Right lobe of liver (tissue), 6 donors: ENCODE measurements around the gene FOXP1. TPM values are rescaled to one million over a fixed set of nuclear protein-coding genes. Genes with fewer than 3 reads are reported as not detected.

ENCODE experiments used
- ATAC-seq, 4 donors: fragments of 200-7000 bp; cut with Tn5 transposase; one replicate each; pipeline ENCODE4 v1.9.1; 2020; ENCODE audit warnings: mild to moderate bottlenecking in 4 of 4, moderate library complexity in 4 of 4
- DNase-seq, 3 donors: peaks; one replicate each; pipeline ENCODE4 v3.0.0-alpha.2; 2020
- H3K27ac ChIP-seq, 3 donors: fragments of 200-600 bp; one replicate each; pipeline ENCODE4 v1.8.0; 2022
- H3K27me3 ChIP-seq, 2 donors: fragments of 200-600 bp; one replicate each; pipeline ENCODE4 v1.8.0; 2022
- H3K36me3 ChIP-seq, 4 donors: fragments of 200-600 bp; sonication (generic) in 1 of 4; one replicate each; pipeline versions ENCODE4 v1.5.1 to v1.8.0; 2017 to 2022; ENCODE audit warnings: control low read depth in 1 of 4
- H3K4me1 ChIP-seq, 4 donors: fragments of 200-600 bp; sonication (generic) in 1 of 4; one replicate each; pipeline versions ENCODE4 v1.5.1 to v1.8.0; 2017 to 2022; ENCODE audit warnings: control low read depth in 1 of 4
- H3K4me3 ChIP-seq, 3 donors: fragments of 200-600 bp; one replicate each; pipeline ENCODE4 v1.8.0; 2022
- H3K9me3 ChIP-seq, 4 donors: fragments of 200-600 bp; sonication (generic) in 1 of 4; one replicate each; pipeline versions ENCODE4 v1.5.1 to v1.8.0; 2017 to 2022; ENCODE audit warnings: control low read depth in 1 of 4
- CTCF ChIP-seq, 4 donors: fragments of 200-600 bp in 3 of 4; fragments of 450-650 bp in 1 of 4; IDR thresholded peaks; one replicate each; pipeline versions ENCODE4 v1.5.1 to v1.8.0; 2016 to 2022; ENCODE audit warnings: antibody characterized with exemption in 4 of 4, mild to moderate bottlenecking in 2 of 4
- POLR2A ChIP-seq: fragments of 450-650 bp; IDR thresholded peaks from one replicate; pipeline ENCODE4 v1.6.1; 2017; ENCODE audit warnings: antibody characterized with exemption, mild to moderate bottlenecking
- WGBS: methylation state at CpG from one replicate; pipeline ENCODE4 v1.1.6; 2018; ENCODE audit warnings: low coverage, low lambda C conversion rate; ENCODE audit not compliant: insufficient coverage; ENCODE audit errors: missing lambda C conversion rate; 5-methylcytosine and 5-hydroxymethylcytosine counted together
- intact Hi-C, 2 donors: fragments of 100-400 bp; cut with DNase I; formaldehyde crosslinking; loops; one replicate each; pipeline versions ENCODE4 v1.11.2 to v1.14.1; 2022
- total RNA-seq, 6 experiments: library from RNA; depleted of rRNA in 2 of 6; stranded (reverse); fragments of >200 nt in 2 of 6; fragmentation: NEBNext Ultra II Directional in 3 of 6; extraction: Animal tissue kit (Norgen Biotek cat#: 25700) in 3 of 6; gene quantifications; one replicate each; pipeline versions ENCODE4 v1.1.0 to v1.2.4, GENCODE V29; 2016 to 2023
- donor health status: DM: no; HTN: yes; CAD: no.
- donor health status: DM: no; HTN: no; CAD: no.
- donor health status: DM: no; HTN: no; CAD: no.
- donor health status: DM: no; HTN: yes; CAD: no.
- donor health status: DM: no; HTN: yes; CAD: no.

FOXP1 gene
- total RNA-seq, 6 experiments from 2014 or later = 26.7 to 47.7 (median 35.2) TPM

DNA sequence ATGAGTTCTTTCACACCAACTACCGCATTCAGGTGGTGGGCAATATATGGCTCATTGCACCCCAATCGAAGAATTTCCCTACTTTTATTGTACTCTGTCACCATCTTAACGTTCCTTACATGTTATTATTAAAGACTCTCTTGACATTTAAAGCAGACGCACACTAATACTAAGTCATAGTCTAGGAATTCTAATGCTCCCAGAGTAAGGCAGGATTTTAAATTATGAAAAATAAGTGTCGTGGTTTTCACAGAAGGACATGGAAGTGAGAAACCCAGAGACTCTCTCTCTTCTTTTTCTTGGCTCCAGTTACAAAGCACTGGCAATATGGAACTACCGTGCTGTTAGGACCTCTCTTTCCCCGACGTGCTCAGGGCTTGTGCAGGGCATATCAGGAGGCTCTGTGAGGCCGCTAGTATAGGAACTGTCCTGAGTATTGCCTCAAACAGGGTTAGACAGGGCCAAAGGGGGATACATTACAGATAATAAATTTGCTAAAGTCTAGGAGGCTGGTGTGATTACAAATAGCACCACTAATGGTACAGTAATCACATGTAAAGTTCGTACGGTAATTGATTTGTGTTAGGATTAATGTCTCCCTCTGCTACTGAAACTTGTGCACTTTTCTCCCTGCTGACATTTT is 590.8 kb downstream of the FOXP1 start:
- TF ChIP-seq POLR2A (no peak), CTCF (IDR thresholded peaks at IDR 0.05) (no peak)
- H3K27ac ChIP-seq = no peak overlapping the region
- H3K36me3 ChIP-seq = peaks cover 0 to 15% (median under 1%) of the 10 kb centered on the region in 4 donors
- 92% methylated on average over 8 of the region's 11 CpGs for WGBS
- DNase-seq (no peak), ATAC-seq (no peak)
- no peaks in the 10 kb centered on the region for H3K9me3 ChIP-seq
- intact Hi-C loops = no loop called here
- no peak overlapping the region for H3K4me3 ChIP-seq
- H3K27me3 ChIP-seq = no peaks in the 10 kb centered on the region
- no peaks in the 10 kb centered on the region for H3K4me1 ChIP-seq

DNA sequence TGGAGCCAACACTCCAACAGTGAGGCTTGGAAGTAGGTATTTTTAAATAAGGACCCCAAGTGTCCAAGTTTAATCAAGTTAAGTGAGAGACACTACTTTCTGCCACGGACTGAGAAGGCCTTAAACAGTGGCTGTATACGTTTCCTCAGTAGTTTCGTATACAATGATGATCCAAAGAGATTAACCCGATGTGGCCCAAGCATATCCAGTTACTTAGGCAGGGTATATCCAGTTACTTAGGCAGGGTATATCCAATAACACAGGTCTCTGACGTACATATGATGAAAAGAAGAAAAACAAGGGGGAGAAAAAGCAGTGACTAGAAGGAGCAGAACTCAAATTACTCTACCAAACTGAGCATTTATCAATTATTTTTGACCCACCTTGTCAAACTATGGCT is 591.4 kb downstream of the FOXP1 start:
- Histone ChIP-seq H3K4me3 (no peak overlapping the region), H3K9me3 (no peaks in the 10 kb centered on the region), H3K4me1 (no peaks in the 10 kb centered on the region), H3K27ac (no peak overlapping the region), H3K36me3 (peaks cover 0 to 19% (median under 1%) of the 10 kb centered on the region in 4 donors), H3K27me3 (no peaks in the 10 kb centered on the region)
- ATAC-seq = no peak
- TF ChIP-seq POLR2A = no peak
- TF ChIP-seq CTCF (IDR thresholded peaks at IDR 0.05) = no peak
- intact Hi-C loops = no loop called here
- 91% methylated on average over 5 of the region's 5 CpGs for whole genome bisulfite sequencing
- DNase-seq = no peak

- Histone ChIP-seq H3K4me1 (no peaks in the 10 kb centered on the region), H3K9me3 (no peaks in the 10 kb centered on the region), H3K36me3 (peaks cover 0 to 31% (median under 1%) of the 10 kb centered on the region in 4 donors), H3K27ac (no peak overlapping the region), H3K27me3 (no peaks in the 10 kb centered on the region), H3K4me3 (no peak overlapping the region)
- DNase-seq (no peak), ATAC-seq (no peak)
- WGBS = 84% methylated on average over 5 of the region's 5 CpGs
- no peak for TF ChIP-seq CTCF (IDR thresholded peaks at IDR 0.05)
- no peak for TF ChIP-seq POLR2A
- intact Hi-C loops = no loop called here
These were observed 592.8 kb downstream of the FOXP1 start for GRCh38 chr3:70990723-70991122.

- 77% methylated on average over 2 of the region's 2 CpGs for WGBS
- Histone ChIP-seq H3K4me1 (no peaks in the 10 kb centered on the region), H3K36me3 (peaks cover 0 to 31% (median 1%) of the 10 kb centered on the region in 4 donors), H3K9me3 (no peaks in the 10 kb centered on the region), H3K27me3 (no peaks in the 10 kb centered on the region), H3K4me3 (no peak overlapping the region), H3K27ac (no peak overlapping the region)
- ATAC-seq = no peak
- no peak for DNase-seq
- TF ChIP-seq CTCF (IDR thresholded peaks at IDR 0.05) (no peak), POLR2A (no peak)
- intact Hi-C loops = no loop called here
These were observed 593.3 kb downstream of the FOXP1 start for GRCh38 chr3:70990185-70990584.
